Measurements from ENCODE around the gene KRTAP6-3. TPM values are rescaled to one million over a fixed set of nuclear protein-coding genes. Genes with fewer than 3 reads are reported as not detected.

The KRTAP6-3 gene, protein sequence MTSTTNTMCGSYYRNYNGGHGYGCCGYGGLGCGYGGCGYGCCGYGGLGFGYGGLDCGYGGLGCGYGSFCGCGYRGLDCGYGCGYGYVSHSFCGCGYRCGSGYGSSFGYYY
- total RNA-seq (not detected), polyA plus RNA-seq (ENCODE audit: insufficient read depth, low read depth, low replicate concordance) (not detected)
- long read RNA-seq, donor 1: 0 reads
- long read RNA-seq, donor 2: 0 reads
- long read RNA-seq, donor 3: 0 reads
- long read RNA-seq, donor 4: 0 reads
- long read RNA-seq, donor 5: 0 reads
- long read RNA-seq, donor 6: 0 reads
- long read RNA-seq, donor 7: 0 reads
- long read RNA-seq, donor 8, partial matches to known transcripts: 0 of 1 reads
- long read RNA-seq, donor 8, other reads (novel, unspliced or antisense): 0 of 1 reads
- long read RNA-seq, donor 9: 0 reads
- long read RNA-seq, donor 10: 0 reads

- H3K4me1 ChIP-seq (ENCODE audit: control insufficient read depth in 2 of 3, insufficient read depth in 2 of 3, low read depth in 1 of 3, low read length in 3 of 3): no peaks in the 10 kb centered on the region
- FAIRE-seq (no peak), DNase-seq (no peak)
- TF ChIP-seq CTCF (IDR thresholded peaks at IDR 0.05; ENCODE audit: borderline replicate concordance, extremely low read depth, insufficient read depth): no peak
- H3K27ac ChIP-seq (ENCODE audit: low read depth in 2 of 2, low read length in 2 of 2): no peak within 1 kb of the TSS
- no peaks in the 10 kb centered on the region for H3K36me3 ChIP-seq (ENCODE audit: control insufficient read depth in 2 of 3, insufficient read depth in 3 of 3, low read length in 3 of 3)
- no peaks in the 10 kb centered on the region for H3K27me3 ChIP-seq (ENCODE audit: control insufficient read depth, insufficient read depth, low read length)
- H3K9ac ChIP-seq (ENCODE audit: low read length in 3 of 3): no peak within 1 kb of the TSS
- intact Hi-C loops (cut with DNase I): no loop called here
- no peak within 1 kb of the TSS for H3K4me3 ChIP-seq (ENCODE audit: low read length in 3 of 3)
- no peaks in the 10 kb centered on the region for H3K9me3 ChIP-seq (ENCODE audit: control insufficient read depth in 2 of 3, insufficient read depth in 1 of 3, low read length in 3 of 3)
Observed at GRCh38 chr21:30592140-30592539, at the start of gene KRTAP6-3. TSS of gene KRTAP6-3 (plus strand) at chr21:30592440. CDS start at chr21:30592446, 6 bp downstream.

- Histone ChIP-seq H3K9ac (ENCODE audit: low read length in 3 of 3) (no peak overlapping the region), H3K4me3 (ENCODE audit: low read length in 3 of 3) (no peak overlapping the region), H3K4me1 (ENCODE audit: control insufficient read depth in 2 of 3, insufficient read depth in 2 of 3, low read depth in 1 of 3, low read length in 3 of 3) (no peaks in the 10 kb centered on the region), H3K36me3 (ENCODE audit: control insufficient read depth in 2 of 3, insufficient read depth in 3 of 3, low read length in 3 of 3) (no peaks in the 10 kb centered on the region), H3K27me3 (ENCODE audit: control insufficient read depth, insufficient read depth, low read length) (no peaks in the 10 kb centered on the region), H3K27ac (ENCODE audit: low read depth in 2 of 2, low read length in 2 of 2) (no peak overlapping the region), H3K9me3 (ENCODE audit: control insufficient read depth in 2 of 3, insufficient read depth in 1 of 3, low read length in 3 of 3) (no peaks in the 10 kb centered on the region)
- FAIRE-seq (no peak), DNase-seq (no peak)
- TF ChIP-seq CTCF (IDR thresholded peaks at IDR 0.05; ENCODE audit: borderline replicate concordance, extremely low read depth, insufficient read depth): no peak
- intact Hi-C loops (cut with DNase I): no loop called here
Observed at GRCh38 chr21:30552782-30553181, 39.5 kb upstream of the KRTAP6-3 start.

DNA sequence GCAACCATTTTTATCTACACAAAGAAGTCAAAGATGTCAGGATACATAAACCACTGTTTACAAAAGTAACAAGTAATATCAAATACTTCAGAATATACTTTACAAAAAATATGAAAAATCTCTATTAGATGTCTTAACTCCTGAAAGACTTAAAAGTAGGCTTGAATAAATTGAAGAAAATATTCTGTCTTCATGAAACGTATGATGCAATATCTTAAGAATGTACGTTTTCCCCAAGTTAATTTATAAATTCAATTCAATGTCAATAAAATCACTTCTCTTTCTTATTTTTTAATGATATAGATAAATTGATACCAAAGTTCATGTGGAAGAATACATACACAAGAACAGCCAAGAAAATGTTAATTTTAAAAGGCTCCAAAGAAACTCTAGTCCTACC lies 37.1 kb upstream of the KRTAP6-3 start:
- Histone ChIP-seq H3K9ac (ENCODE audit: low read length in 3 of 3) (no peak overlapping the region), H3K4me3 (ENCODE audit: low read length in 3 of 3) (no peak overlapping the region), H3K36me3 (ENCODE audit: control insufficient read depth in 2 of 3, insufficient read depth in 3 of 3, low read length in 3 of 3) (no peaks in the 10 kb centered on the region), H3K27ac (ENCODE audit: low read depth in 2 of 2, low read length in 2 of 2) (no peak overlapping the region), H3K27me3 (ENCODE audit: control insufficient read depth, insufficient read depth, low read length) (no peaks in the 10 kb centered on the region), H3K4me1 (ENCODE audit: control insufficient read depth in 2 of 3, insufficient read depth in 2 of 3, low read depth in 1 of 3, low read length in 3 of 3) (no peaks in the 10 kb centered on the region), H3K9me3 (ENCODE audit: control insufficient read depth in 2 of 3, insufficient read depth in 1 of 3, low read length in 3 of 3) (no peaks in the 10 kb centered on the region)
- no peak for DNase-seq
- intact Hi-C loops (cut with DNase I): no loop called here
- TF ChIP-seq CTCF (IDR thresholded peaks at IDR 0.05; ENCODE audit: borderline replicate concordance, extremely low read depth, insufficient read depth): no peak
- no peak for FAIRE-seq
